DMS153 treated with DMSO at 0.1 percent for 48 hours (cell line): ENCODE data around the gene PCBD2.
"Not testable (repeated sequence)": the region's sequence is repeated elsewhere in the genome, so short reads cannot be mapped to it uniquely, and the experiment has no call there.

Experiments
- DNase-seq: peaks from one replicate; lab custom pipeline; 2025; ENCODE audit not compliant: unreplicated experiment; lab: John Stamatoyannopoulos, UW

The PCBD2 gene

DNA sequence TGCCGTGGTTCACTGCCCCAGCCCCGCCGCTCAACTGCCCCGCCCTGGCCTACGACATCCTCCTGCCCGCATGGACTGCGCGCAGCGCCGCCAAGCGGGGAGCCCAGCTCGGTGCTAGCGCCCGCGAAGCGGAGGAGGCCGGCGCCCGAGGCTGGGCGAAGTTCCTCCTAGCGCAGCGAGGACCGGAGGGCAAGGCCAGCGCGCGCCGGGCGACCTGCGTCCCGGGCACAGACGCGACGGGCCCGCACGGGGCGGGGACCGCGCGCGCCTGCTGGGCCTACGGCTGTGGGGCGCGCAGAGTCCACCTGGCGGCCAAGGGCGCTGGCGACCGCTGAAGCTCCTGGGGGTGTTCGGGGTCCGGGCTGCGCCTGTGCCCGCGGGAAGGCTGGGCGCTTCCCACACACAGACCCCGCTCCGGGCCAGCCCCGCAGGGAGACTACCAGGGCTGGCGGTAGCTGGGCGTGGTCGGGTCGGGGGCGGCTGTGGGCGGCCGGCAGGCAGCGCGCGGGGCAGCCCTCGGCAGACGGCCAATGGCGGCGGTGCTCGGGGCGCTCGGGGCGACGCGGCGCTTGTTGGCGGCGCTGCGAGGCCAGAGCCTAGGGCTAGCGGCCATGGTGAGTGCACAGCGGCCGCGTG lies at the start of gene PCBD2:
Gene PCBD2, plus strand, starts transcription at position 522 of the 636 bp plus-strand sequence. Its CDS starts 9 bp downstream, at position 531.
- peak; percentile 37 for DNase-seq

DNA sequence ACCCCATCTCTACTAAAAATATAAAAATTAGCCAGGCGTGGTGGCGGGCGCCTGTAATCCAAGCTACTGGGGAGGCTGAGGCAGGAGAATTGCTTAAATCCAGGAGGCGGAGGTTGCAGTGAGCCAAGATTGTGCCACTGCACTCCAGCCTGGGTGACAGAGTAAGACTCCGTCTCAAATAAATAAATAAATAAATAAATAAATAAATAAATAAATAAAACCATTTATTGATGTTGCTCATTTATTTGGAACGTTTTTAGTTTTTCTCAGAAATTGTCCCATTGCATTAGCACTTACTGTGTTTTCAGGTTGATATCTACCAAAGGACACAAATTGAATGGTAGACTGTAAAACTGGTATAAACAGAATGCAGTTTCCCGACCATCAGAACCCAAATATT lies 48.5 kb upstream of the PCBD2 start:
- not testable (repeated sequence) for DNase-seq

DNA sequence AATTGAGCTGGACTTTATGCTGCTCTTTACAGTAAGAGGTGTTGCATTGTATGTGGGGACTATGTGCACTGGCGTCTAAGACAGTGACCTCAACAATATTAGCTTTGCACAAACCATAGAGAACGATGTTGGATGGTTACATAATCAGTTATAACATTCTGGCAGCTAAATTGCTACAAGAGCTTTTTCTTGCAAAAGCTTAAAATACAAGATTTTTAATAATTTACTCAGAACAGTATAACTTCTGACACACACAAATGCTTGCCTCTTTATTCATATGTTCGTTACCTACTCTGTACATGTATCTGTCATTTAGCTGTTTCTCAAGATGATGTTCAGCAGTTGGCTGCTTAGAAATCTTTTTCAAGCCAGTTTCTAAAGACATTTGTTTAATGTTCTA lies 47.5 kb upstream of the PCBD2 start:
- DNase-seq = no peak

DNA sequence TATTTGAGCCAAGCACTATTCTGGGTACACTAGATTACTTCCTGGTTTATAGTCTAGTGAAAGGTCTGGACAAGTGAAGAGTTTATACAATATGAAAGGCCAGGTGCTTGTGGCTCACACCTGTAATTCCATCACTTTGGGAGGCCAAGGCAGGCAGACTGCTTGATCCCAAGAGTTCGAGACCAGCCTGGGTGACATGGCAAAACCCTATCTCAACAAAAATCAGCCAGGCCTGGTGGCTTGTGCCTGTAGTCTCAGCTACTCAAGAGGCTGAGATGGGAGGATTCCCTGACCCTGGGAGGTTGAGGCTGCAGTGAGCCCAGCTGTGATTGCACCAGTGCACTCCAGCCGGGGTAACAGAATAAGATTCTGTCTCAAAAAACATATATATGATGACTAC lies 40.2 kb upstream of the PCBD2 start:
- DNase-seq = no peak

DNA sequence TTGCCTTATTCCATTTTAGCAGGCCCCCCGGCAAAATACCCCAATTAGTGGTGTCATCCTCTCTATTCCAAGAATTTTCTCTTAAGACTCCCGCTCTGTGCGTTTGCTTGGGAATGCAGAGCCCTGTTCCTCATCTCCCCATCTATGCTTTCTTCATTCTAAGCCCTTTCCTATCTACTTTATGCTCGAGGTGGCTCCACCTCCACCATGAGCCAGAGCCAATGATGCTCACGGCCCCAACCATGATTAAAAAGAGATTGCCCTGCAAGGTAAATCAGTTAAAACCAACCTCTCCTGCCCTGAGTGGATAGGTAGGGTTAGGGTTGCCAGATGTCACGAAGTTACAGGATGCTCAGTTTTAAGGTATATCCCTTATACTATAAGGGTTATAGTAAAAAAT lies 31.4 kb upstream of the PCBD2 start:
- DNase-seq = no peak

DNA sequence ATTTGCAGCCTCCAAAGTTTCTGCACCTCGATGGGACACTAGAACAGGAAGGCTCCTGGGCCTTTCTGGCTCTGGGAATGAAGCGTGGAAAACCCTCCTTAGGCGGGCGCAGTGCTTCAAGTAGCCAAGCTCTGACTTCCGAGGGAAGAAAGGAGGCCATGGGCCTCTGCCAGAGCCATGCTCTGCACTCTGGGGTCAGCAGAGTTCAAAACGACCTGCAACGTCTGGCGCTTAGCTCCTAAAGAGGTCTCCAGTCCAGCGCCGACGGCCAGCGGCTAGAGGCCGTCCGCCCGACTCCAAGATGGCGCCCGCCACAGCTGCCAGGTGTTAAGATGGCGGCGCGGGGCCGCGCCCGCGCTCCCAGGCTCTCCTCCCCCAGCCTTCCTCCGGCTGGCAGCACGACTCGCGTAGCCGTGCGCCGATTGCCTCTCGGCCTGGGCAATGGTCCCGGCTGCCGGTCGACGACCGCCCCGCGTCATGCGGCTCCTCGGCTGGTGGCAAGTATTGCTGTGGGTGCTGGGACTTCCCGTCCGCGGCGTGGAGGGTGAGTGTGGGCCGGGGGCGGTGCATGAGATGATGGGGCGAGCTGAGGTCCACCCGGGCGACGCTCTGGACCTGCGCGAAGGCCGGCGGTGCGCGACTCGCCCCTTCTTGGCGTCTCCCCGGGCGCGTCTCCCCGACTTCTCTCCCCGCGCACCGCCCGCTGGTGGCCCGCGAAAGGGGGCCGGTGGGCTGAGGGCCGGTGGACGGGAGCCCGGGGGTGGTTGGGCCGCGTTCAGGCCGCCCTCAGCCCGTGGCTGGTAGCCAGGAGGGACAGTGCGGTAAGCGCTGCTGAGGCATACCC lies 30.7 kb upstream of the PCBD2 start, which contains the start of gene TXNDC15:
Gene TXNDC15, plus strand, starts transcription at position 385 of the 844 bp plus-strand sequence. Its CDS starts 57 bp downstream, at position 442.
- DNase-seq = peak; percentile 32

DNA sequence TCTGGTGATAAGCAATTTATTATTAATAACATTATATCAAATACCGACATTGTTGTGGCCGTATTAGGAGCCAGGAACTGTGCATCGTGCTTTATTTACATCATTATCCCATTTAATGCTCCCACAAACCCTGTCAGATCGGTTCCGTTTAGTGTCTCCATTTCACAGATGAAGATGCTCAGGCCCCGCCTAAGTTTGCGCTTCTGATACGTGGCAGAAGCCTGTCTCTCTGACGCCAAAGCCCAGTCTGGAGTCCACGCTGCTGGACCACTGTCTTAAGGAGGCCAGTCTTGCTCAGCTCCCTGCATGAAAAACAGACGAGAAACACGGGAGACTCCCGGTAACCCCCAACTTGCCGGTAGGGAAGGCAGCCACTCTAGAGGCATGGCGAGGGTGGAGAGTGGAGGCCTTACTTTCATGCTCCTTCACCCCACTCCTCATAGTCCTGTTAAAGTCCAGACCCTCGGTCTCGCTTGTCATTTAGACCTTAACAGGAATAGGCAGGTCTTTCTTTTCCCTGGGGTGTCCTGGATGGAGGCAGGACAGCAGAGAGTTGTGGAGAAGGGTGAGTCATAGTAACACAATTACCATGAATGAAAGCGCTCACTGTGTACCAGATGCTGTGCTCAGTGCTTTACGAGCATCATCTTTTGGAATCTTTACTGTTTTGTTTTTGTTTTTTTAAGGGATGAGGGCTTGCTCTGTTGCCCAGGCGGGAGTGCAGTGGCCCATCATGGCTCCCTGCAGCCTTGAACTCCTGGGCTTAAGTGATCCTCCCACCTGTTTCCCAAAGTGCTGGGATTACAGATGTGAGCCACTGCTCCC lies 29.9 kb upstream of the PCBD2 start:
- no peak for DNase-seq

DNA sequence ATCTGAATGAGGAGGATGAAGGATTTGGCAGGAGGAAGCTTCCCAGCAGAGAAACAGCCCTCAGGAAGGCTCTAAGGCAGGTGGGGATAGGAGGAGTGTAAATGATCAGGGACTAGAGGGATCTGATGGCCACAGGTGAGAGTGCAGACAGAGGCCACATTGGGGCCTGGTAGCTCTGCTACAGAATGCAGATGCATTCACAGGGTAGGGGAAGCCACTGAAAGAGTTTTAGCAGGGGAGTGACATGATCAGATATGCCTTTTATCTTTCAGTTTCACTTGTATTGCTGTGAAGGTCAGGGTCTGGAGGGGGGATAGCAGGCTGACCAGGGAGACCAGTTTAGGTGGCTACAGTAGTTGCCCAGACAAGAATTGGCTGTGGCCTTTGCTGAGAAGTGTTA lies 27.8 kb upstream of the PCBD2 start:
- DNase-seq = no peak

DNA sequence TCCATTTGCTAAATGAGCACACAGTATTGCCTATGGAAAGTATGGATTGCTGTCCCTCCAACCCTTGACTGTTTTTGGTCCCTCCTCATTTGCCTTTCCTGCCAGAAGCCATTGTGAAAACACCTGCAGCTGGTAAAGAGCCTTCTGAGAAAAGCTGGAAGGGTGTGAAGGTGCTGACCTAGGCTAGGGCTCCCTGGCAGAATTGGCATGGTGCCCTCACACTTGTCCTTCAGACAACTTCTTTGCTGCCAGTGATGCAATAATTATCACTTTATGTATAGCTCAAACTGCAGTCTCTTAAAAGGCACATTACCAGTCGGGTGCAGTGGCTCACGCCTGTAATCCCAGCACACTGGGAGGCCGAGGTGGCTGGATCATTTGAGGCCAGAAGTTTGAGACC lies 26.5 kb upstream of the PCBD2 start:
- no peak for DNase-seq

DNA sequence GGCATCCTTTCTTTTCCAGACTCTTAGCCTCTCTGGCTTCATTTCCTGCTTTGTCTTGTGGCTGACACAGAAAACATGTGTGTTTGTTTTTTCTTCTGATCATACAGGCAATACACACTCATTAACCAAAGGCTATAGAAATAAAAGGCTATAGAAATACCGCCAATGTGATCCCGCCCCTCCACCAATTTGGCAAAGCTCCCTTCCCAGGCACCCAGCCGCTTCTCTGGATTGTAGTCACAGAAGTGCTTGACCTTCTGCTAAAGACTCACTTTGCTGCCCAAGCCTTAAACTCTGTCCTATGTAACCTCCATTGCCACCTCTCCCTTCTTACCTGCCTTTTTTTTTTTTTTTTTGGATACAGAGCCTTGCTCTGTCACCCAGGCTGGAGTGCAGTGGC lies 25.5 kb upstream of the PCBD2 start:
- DNase-seq = no peak

DNA sequence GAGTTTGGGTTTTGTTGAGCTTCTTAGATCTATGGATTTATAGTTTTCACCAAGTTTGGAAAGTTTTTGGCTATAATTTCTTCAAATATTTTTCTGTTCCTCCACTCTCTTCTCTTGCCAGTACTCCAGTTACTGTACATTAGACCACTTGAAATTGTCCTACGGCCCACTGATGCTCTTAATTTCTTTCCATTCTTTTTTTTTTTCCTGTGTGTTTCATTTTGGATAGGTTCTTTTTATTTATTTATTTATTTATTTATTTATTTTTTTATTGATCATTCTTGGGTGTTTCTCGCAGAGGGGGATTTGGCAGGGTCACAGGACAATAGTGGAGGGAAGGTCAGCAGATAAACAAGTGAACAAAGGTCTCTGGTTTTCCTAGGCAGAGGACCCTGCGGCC lies 24.0 kb upstream of the PCBD2 start:
- not testable (repeated sequence) for DNase-seq

DNA sequence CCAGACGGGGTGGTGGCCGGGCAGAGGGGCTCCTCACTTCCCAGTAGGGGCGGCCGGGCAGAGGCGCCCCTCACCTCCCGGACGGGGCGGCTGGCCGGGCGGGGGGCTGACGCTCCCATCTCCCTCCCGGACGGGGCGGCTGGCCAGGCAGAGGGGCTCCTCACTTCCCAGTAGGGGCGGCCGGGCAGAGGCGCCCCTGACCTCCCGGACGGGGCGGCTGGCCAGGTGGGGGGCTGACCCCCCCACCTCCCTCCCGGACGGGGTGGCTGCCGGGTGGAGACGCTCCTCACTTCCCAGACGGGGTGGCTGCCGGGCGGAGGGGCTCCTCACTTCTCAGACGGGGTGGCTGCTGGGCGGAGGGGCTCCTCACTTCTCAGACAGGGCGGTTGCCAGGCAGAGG lies 23.2 kb upstream of the PCBD2 start:
- not testable (repeated sequence) for DNase-seq

DNA sequence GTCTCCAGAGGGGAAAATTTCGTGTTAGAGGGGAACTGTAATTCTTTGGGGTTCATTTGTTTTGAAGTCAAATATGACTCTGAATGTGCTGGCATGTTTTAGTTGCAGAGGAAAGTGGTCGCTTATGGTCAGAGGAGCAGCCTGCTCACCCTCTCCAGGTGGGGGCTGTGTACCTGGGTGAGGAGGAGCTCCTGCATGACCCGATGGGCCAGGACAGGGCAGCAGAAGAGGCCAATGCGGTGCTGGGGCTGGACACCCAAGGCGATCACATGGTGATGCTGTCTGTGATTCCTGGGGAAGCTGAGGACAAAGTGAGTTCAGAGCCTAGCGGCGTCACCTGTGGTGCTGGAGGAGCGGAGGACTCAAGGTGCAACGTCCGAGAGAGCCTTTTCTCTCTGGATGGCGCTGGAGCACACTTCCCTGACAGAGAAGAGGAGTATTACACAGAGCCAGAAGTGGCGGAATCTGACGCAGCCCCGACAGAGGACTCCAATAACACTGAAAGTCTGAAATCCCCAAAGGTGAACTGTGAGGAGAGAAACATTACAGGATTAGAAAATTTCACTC lies 17.3 kb upstream of the PCBD2 start:
- no peak for DNase-seq

DNA sequence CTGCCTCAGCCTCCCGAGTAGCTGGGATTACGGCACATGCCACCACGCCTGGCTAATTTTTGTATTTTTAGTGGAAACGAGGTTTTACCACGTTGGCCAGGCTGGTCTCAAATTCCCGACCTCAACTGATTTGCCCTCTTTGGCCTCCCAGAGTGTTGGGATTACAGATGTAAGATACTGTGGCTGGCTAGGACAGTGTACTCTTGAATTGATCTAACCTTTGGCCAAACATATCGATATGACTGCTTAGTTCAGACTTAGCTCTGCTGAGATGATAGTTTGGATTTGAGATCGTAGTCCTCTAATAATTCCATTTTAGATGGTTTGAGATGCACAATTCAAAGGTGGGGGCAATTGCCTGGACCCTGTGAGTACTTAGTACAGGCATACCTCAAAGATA lies 15.6 kb upstream of the PCBD2 start:
- DNase-seq = no peak

DNA sequence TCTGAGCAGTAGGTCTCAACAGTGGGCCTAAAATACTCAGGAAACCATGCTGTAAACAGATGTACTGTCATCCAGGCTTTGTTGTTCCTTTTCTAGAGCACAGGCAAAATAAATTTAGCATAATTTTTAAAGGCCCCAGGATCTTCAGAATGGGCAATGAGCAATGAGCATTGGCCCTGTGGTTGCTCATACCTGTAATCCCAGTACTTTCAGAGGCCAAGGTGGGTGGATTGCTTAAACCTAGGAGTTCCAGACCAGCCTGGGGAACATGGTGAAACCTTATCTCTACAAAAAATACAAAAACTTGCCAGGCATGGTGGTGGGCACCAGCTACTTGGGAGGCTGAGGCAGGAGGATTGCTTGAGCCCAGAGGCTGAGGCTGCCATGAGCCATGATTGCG lies 13.5 kb upstream of the PCBD2 start:
- no peak for DNase-seq

DNA sequence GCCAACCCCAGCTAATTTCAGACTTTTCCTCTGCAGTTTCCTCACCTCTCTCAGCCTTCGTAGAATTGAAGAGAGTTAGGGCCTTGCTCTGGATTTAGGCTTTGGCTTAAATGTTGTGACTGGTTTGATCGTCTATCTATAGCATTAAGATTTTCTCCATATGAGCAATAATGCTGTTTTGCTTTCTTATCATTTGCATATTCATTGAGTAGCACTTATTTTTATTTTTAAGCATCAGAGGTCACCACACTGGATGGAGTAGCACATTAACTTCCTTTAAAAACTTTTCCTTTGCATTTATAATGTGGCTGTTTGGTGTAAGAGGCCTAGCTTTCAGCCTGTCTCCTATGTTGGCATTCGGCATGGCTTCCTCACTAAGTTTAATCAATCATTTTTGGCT lies 12.6 kb upstream of the PCBD2 start:
- DNase-seq = no peak

DNA sequence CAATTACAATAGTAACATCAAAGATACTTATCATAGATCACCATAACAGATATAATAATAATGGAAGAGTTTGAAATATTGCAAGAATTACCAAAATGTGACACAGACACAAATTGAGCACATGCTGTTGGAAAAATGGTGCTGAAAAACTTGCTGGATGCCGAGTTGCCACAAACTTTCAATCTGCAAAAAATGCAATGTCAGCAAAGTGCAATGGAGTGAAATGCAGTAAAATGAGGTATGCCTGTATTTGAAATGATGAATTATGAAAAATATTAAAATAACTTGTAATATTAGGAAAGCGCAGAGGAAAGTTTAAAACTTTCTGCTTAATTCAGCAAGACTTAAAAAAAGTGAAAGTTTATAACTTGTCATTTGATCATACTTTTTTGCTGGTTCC lies 12.0 kb upstream of the PCBD2 start:
- no peak for DNase-seq

DNA sequence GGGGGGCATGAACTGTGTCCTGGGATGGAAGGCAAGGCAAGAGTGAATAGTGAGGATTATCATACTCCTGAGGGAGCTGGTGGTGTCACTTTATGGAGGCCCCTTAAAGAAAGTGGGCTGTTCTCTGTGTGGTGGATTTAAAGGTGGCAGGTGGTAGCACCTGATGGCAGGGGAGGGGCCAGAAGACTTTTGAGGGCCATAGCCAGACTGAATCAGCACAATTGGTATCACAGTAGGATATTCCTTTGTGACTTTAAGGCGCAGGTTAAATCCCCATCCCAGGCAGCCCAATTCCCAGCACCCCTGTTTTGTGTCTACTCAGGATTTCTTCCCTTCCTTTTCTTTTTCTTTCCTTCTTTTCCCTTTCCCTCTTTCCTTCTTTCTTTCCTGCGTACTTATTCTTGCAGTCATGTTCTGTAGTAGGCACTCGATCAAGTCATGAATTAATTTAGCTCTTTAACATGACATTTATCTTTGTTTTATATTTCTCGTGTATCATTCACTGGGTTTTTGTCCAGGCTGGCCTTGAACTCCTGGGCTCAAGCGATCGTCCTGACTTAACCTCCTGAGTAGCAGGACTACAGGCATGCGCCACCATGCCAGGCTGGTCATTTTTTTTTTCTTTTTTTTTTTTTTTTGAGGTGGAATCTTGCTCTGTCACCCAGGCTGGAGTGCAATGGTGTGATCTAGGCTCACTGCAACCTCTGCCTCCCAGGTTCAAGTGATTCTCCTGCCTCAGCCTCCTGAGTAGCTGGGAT lies 11.0 kb upstream of the PCBD2 start:
- DNase-seq = no peak

DNA sequence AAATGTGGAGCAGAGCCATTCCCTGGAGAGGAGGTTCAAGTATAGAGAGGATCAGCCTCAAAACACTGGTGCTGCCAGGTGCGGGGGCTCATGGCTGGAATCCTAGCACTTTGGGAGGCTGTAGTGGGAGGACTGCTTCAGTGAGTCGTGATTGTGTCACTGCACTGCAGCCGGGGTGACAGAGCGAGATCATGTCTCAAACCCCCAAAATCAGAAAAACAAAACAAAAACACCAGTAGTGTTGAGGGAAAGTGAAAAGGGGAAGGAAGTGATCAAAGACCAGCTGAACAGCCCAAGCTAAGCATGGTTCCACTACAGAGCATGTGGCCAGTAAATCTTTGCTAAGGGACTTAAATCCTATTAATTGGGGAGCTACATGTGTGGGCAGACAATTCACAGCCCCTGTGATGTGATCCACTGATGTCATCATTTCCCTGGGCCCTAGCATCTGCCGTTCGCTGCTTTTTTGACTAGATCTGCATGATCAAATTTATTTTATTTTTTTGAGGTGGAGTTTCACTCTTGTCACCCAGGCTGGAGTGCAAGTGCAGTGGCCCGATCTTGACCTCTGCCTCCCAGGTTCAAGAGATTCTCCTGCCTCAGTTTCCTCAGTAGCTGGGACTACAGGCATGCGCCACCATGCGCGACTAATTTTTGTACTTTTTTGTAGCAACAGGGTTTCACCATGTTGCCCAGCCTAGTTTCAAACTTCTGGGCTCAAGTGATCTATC lies 2.7 kb upstream of the PCBD2 start:
- DNase-seq = no peak
